HepG2 (cell line): ENCODE data around the gene JMJD6. TPM values are rescaled to one million over a fixed set of nuclear protein-coding genes. Genes with fewer than 3 reads are reported as not detected.

Source experiments
- AGO2 ChIP-seq: fragments of 200-400 bp; formaldehyde crosslinking; optimal IDR thresholded peaks from 2 replicates; pipeline ENCODE3; 2017; ENCODE audit warnings: mild to moderate bottlenecking, low read depth, low read length, moderate library complexity
- CREM ChIP-seq, 2 experiments: sonication (generic) in 1 of 2; formaldehyde crosslinking in 1 of 2; IDR thresholded peaks; 2 replicates each; pipeline versions ENCODE4 v1.4.0 to v1.6.1; 2016 to 2020; ENCODE audit warnings: antibody characterized with exemption in 1 of 2, mild to moderate bottlenecking in 1 of 2, missing genetic modification reagents in 1 of 2
- IKZF1 ChIP-seq: fragments of 450-650 bp; IDR thresholded peaks from 2 replicates; pipeline ENCODE4 v1.7.1; 2016
- NCOR1 ChIP-seq: fragments of 200-600 bp; sonication (generic); IDR thresholded peaks from 2 replicates; pipeline ENCODE4 v1.7.0; 2017; ENCODE audit warnings: antibody characterized with exemption, low read length, borderline replicate concordance
- NFKB2 ChIP-seq: sonication (generic); formaldehyde crosslinking; IDR thresholded peaks from 2 replicates; pipeline ENCODE4 v1.4.0; 2020; ENCODE audit warnings: missing genetic modification reagents, borderline replicate concordance
- RAD51 ChIP-seq: fragments of 450-650 bp; IDR thresholded peaks from 2 replicates; pipeline ENCODE4 v1.6.1; 2016; ENCODE audit warnings: borderline replicate concordance
- ZBTB20 ChIP-seq: sonication (generic); formaldehyde crosslinking; IDR thresholded peaks from 2 replicates; pipeline ENCODE4 v1.8.1; 2023; ENCODE audit warnings: missing genetic modification reagents, low read depth, mild to moderate bottlenecking, borderline replicate concordance
- ZBTB3 ChIP-seq: sonication (generic); formaldehyde crosslinking; IDR thresholded peaks from 2 replicates; pipeline ENCODE4 v1.4.0; 2020; ENCODE audit warnings: low read depth, mild to moderate bottlenecking, moderate library complexity, missing genetic modification reagents, borderline replicate concordance
- ZBTB8A ChIP-seq: sonication (generic); formaldehyde crosslinking; IDR thresholded peaks from 2 replicates; pipeline ENCODE4 v1.4.0; 2020; ENCODE audit warnings: mild to moderate bottlenecking, low read depth, missing genetic modification reagents, borderline replicate concordance
- ZC3H13 ChIP-seq: sonication (generic); formaldehyde crosslinking; IDR thresholded peaks from 2 replicates; pipeline ENCODE4 v1.8.1; 2023; ENCODE audit warnings: mild to moderate bottlenecking, missing genetic modification reagents, moderate library complexity
- ZEB1 ChIP-seq: IDR thresholded peaks from 2 replicates; pipeline ENCODE4 v1.6.1; 2012; ENCODE audit warnings: mild to moderate bottlenecking, low read depth, inconsistent platforms; ENCODE audit not compliant: insufficient replicate concordance
- ZFP90 ChIP-seq: sonication (generic); formaldehyde crosslinking; IDR thresholded peaks from 2 replicates; pipeline ENCODE4 v1.8.0; 2022; ENCODE audit warnings: missing genetic modification reagents, mild to moderate bottlenecking, inconsistent platforms, borderline replicate concordance
- ZMYM2 ChIP-seq: sonication (generic); formaldehyde crosslinking; IDR thresholded peaks from 2 replicates; pipeline ENCODE4 v1.8.0; 2022; ENCODE audit warnings: mild to moderate bottlenecking, missing genetic modification reagents
- ZNF382 ChIP-seq: sonication (generic); formaldehyde crosslinking; IDR thresholded peaks from 2 replicates; pipeline ENCODE4 v1.5.0; 2020; ENCODE audit warnings: missing genetic modification reagents, mild to moderate bottlenecking, borderline replicate concordance
- ZNF496 ChIP-seq: sonication (generic); formaldehyde crosslinking; IDR thresholded peaks from 2 replicates; pipeline ENCODE4 v1.8.1; 2023; ENCODE audit warnings: mild to moderate bottlenecking, moderate library complexity, missing genetic modification reagents; ENCODE audit not compliant: insufficient replicate concordance
- ZNF670 ChIP-seq: sonication (generic); formaldehyde crosslinking; IDR thresholded peaks from 2 replicates; pipeline ENCODE4 v1.8.0; 2022; ENCODE audit warnings: mild to moderate bottlenecking, missing genetic modification reagents, borderline replicate concordance
- ZNF724P ChIP-seq: sonication (generic); formaldehyde crosslinking; IDR thresholded peaks from 2 replicates; pipeline ENCODE4 v1.8.0; 2022; ENCODE audit warnings: missing genetic modification reagents, borderline replicate concordance
- ZSCAN29 ChIP-seq: sonication (generic); formaldehyde crosslinking; conservative IDR thresholded peaks from 2 replicates; pipeline ENCODE4 v1.4.0; 2020; ENCODE audit warnings: mild to moderate bottlenecking, missing genetic modification reagents
- polyA plus RNA-seq, 8 experiments: library from polyadenylated mRNA; depleted of rRNA in 3 of 8; stranded (reverse) in 7 of 8; unstranded in 1 of 8; fragments of >200 nt; fragmentation: Illumina TruSeq in 4 of 8; extraction: Trizol in 4 of 8; gene quantifications; 2 replicates each; pipeline versions ENCODE4 v1.2.1 to v1.2.3, GENCODE V29; 2011 to 2016; ENCODE audit warnings: low read depth in 4 of 8, missing spikeins in 1 of 8, mixed read lengths in 1 of 8; ENCODE audit not compliant: insufficient read depth in 1 of 8
- total RNA-seq, 5 experiments: library from RNA; depleted of rRNA; stranded (reverse); fragments of >200 nt; fragmentation: Illumina TruSeq; extraction: Trizol; gene quantifications; 2 replicates each; pipeline ENCODE4 v1.2.3, GENCODE V29; 2016; ENCODE audit warnings: low read depth in 1 of 5
- TF ChIP-seq, protein P1 (sequence below), 2 experiments: sonication (generic) in 1 of 2; formaldehyde crosslinking in 1 of 2; IDR thresholded peaks; 2 replicates each; pipeline versions ENCODE4 v1.4.0 to v1.6.1; 2018 to 2020; ENCODE audit warnings: missing genetic modification reagents in 2 of 2, borderline replicate concordance in 1 of 2, low read depth in 1 of 2, mild to moderate bottlenecking in 1 of 2, missing biosample characterization in 1 of 2
- TF ChIP-seq, protein P2 (sequence below): fragments of 450-650 bp; IDR thresholded peaks from 2 replicates; pipeline ENCODE4 v1.6.1; 2017; ENCODE audit warnings: mild to moderate bottlenecking
- TF ChIP-seq, protein P3 (sequence below): IDR thresholded peaks from 2 replicates; pipeline ENCODE4 v1.6.1; 2016; ENCODE audit warnings: mild to moderate bottlenecking

JMJD6 gene
- total and polyA plus RNA-seq, 2 of the 13 experiments (the other 11 are each of a cell fraction or from before 2014, with no cell fraction given), result 33.6 to 41.0 TPM

DNA sequence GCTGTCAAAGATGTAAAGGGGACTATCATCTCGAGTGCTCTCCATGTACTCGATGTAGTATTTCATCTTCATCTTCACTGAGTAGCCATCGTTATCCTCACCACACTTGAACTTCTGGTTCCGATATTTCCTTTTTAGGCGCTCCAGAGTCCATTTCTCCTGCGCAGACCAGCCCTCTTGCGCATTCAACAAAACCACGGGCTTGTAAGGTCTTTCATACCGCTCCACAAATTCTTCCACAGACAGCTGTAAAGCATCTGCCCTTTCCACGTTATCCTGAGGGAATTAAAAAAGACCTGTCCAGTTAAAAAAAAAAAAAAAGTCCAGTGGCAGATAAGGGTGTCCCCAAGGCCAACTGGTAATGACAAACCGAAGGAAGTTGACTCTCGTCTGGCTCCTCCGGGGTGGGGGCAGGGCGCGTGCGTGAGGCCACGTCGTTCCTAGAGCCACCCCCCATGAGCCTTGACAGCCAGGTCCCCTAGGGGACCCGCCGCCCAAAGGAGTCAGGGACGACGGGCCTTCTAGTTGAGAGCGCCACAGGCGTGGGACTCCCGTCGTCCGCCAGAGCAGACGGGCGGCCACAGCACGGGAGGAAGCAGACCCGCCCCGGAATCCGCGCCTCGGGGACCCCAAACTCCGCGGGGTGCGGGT lies 701 bp downstream of the JMJD6 start (continued):
- TF ChIP-seq ZNF496 (CRISPR knock-in tag) (no peak), ZNF382 (CRISPR knock-in tag) (no peak), ZFP90 (CRISPR knock-in tag) (no peak), ZNF670 (CRISPR knock-in tag) (peak; percentile 74; the same call in 1 of the 2 replicates), ZNF724P (CRISPR knock-in tag) (no peak), NFKB2 (CRISPR knock-in tag) (no peak), ZSCAN29 (CRISPR knock-in tag) (no peak), AGO2 (peak; percentile 32), ZC3H13 (CRISPR knock-in tag) (no peak), IKZF1 (no peak), CREM (IDR thresholded peaks at IDR 0.05) (peak; percentile 13; the same call in 1 of the 2 replicates), CREM (CRISPR knock-in tag; IDR thresholded peaks at IDR 0.05) (no peak), NCOR1 (no peak), RAD51 (no peak), ZBTB20 (CRISPR knock-in tag) (no peak), ZMYM2 (CRISPR knock-in tag) (no peak), ZBTB8A (CRISPR knock-in tag) (no peak), ZBTB3 (CRISPR knock-in tag) (no peak; the same call in 1 of the 2 replicates), ZEB1 (no peak)
- TF ChIP-seq, protein P1, sequence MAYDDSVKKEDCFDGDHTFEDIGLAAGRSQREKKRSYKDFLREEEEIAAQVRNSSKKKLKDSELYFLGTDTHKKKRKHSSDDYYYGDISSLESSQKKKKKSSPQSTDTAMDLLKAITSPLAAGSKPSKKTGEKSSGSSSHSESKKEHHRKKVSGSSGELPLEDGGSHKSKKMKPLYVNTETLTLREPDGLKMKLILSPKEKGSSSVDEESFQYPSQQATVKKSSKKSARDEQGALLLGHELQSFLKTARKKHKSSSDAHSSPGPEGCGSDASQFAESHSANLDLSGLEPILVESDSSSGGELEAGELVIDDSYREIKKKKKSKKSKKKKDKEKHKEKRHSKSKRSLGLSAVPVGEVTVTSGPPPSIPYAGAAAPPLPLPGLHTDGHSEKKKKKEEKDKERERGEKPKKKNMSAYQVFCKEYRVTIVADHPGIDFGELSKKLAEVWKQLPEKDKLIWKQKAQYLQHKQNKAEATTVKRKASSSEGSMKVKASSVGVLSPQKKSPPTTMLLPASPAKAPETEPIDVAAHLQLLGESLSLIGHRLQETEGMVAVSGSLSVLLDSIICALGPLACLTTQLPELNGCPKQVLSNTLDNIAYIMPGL (CRISPR knock-in tag; IDR thresholded peaks at IDR 0.05; ENCODE audit: borderline replicate concordance in 1 of 2, low read depth in 1 of 2), result 0 out of 4 replicates have a peak, but pooled peaks of 1 of the 2 experiments have one; percentile 27
- TF ChIP-seq, protein P2, sequence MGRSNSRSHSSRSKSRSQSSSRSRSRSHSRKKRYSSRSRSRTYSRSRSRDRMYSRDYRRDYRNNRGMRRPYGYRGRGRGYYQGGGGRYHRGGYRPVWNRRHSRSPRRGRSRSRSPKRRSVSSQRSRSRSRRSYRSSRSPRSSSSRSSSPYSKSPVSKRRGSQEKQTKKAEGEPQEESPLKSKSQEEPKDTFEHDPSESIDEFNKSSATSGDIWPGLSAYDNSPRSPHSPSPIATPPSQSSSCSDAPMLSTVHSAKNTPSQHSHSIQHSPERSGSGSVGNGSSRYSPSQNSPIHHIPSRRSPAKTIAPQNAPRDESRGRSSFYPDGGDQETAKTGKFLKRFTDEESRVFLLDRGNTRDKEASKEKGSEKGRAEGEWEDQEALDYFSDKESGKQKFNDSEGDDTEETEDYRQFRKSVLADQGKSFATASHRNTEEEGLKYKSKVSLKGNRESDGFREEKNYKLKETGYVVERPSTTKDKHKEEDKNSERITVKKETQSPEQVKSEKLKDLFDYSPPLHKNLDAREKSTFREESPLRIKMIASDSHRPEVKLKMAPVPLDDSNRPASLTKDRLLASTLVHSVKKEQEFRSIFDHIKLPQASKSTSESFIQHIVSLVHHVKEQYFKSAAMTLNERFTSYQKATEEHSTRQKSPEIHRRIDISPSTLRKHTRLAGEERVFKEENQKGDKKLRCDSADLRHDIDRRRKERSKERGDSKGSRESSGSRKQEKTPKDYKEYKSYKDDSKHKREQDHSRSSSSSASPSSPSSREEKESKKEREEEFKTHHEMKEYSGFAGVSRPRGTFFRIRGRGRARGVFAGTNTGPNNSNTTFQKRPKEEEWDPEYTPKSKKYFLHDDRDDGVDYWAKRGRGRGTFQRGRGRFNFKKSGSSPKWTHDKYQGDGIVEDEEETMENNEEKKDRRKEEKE, result no peak
- TF ChIP-seq, protein P3, sequence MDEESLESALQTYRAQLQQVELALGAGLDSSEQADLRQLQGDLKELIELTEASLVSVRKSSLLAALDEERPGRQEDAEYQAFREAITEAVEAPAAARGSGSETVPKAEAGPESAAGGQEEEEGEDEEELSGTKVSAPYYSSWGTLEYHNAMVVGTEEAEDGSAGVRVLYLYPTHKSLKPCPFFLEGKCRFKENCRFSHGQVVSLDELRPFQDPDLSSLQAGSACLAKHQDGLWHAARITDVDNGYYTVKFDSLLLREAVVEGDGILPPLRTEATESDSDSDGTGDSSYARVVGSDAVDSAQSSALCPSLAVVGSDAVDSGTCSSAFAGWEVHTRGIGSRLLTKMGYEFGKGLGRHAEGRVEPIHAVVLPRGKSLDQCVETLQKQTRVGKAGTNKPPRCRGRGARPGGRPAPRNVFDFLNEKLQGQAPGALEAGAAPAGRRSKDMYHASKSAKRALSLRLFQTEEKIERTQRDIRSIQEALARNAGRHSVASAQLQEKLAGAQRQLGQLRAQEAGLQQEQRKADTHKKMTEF (CRISPR knock-in tag), result no peak; the same call in none of the 2 replicates
